ENCODE data around the gene NTNG1. TPM values are rescaled to one million over a fixed set of nuclear protein-coding genes. Genes with fewer than 3 reads are reported as not detected.

Gene NTNG1
- total and polyA plus RNA-seq, 2 of the 13 experiments (the other 11 are each of a cell fraction or from before 2014, with no cell fraction given): not detected

DNA sequence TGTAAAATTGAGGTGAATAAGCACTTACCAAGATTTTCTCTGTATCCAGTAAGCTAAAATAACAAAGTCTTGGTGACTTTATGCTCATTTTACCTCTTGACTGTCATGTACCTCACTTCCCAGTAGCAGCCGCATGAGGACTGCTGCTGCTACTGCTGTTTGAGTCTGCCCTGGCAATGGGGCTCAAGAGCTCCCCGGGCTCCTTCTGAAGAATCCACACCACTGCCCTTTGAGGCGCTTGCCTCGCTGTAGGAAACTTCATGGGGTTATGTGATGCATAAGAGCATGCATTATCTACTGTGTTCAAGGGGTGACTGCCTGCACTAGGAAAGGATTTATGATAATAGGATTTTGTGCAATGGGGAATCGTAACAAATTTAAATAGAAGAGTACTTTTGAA, 113.5 kb downstream of the NTNG1 start (continued):
- TF ChIP-seq CBX2 (IDR thresholded peaks at IDR 0.05; ENCODE audit: low read depth, low read length) (no peak), CBX2 (CRISPR knock-in tag; IDR thresholded peaks at IDR 0.05; ENCODE audit: low read depth) (no peak), SP140L (CRISPR knock-in tag; IDR thresholded peaks at IDR 0.05; ENCODE audit: borderline replicate concordance) (no peak)

DNA sequence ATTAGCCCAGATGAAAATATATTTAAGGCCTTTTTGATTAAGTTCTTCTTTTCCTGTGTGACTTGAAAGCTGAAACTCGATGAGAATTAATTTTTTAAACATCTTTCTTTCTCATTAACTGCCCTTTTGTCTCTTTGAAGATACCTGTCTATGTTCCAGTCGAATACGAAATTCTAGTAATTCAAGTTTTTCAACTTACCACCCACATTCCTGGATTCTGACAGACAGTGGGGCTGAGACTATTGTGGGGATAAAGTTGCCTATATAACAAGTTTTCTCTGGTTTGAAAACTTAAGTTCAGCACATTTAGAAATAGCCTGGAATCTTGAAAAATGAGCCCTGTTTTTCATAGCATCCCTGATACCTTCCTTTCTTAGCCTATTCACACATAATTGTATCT, 114.6 kb downstream of the NTNG1 start:
- Histone ChIP-seq H3K27me3 (ENCODE audit: control insufficient read depth in 1 of 2, insufficient read depth in 2 of 2, low read length in 2 of 2) (no peaks in the 10 kb centered on the region; a peak in 1 of 5 replicates), H3K4me1 (ENCODE audit: insufficient read depth, low read length) (no peaks in the 10 kb centered on the region), H3K79me2 (ENCODE audit: insufficient read depth, low read length) (no peaks in the 10 kb centered on the region), H3K9me3 (ENCODE audit: low read length) (no peaks in the 10 kb centered on the region), H3K4me3 (replicated peaks in 1 of 3; ENCODE audit: insufficient read depth in 1 of 3, low read depth in 2 of 3, low read length in 3 of 3) (no peak overlapping the region), H2AFZ (ENCODE audit: low read length) (no peak overlapping the region), H3K4me2 (ENCODE audit: low read depth, low read length) (no peak overlapping the region), H4K20me1 (ENCODE audit: insufficient read depth, low read length) (no peaks in the 10 kb centered on the region), H3K36me3 (replicated peaks in 1 of 2; ENCODE audit: control insufficient read depth in 1 of 2, insufficient read depth in 2 of 2, low read length in 2 of 2) (no peaks in the 10 kb centered on the region), H3K27ac (ENCODE audit: extremely low read length, insufficient read depth, low read length) (no peak overlapping the region), H3K9ac (ENCODE audit: insufficient read depth, low read depth, low read length) (no peak overlapping the region)
- BruUV-seq (replicated peaks): no TSS peak
- CTCF ChIA-PET (ENCODE audit: low intra/inter-chr PET ratio, low total read pairs): no interaction called here
- intact Hi-C loops (cut with micrococcal nuclease; ENCODE audit: unreplicated experiment) (no loop called here), in situ Hi-C loops (cut with HindIII; ENCODE audit: extremely low pct_ligation_motif_present, low pct_unique_long_range_greater_than_20kb) (no loop called here)
- TF ChIP-seq TBL1XR1 (IDR thresholded peaks at IDR 0.05; ENCODE audit: borderline replicate concordance, low read length, partially characterized antibody): no peak
- TF ChIP-seq PRMT3 (CRISPR knock-in tag; IDR thresholded peaks at IDR 0.05; ENCODE audit: borderline replicate concordance, low read depth): no peak
- TF ChIP-seq NR2F2 (IDR thresholded peaks at IDR 0.05; ENCODE audit: borderline replicate concordance, low read depth): no peak
- no peak for TF ChIP-seq MBNL3 (CRISPR knock-in tag; conservative IDR thresholded peaks at IDR 0.05)
- no peak for TF ChIP-seq DPF2 (CRISPR knock-in tag; IDR thresholded peaks at IDR 0.05; ENCODE audit: borderline replicate concordance, low read depth)
- no peak for TF ChIP-seq ZNF619 (CRISPR knock-in tag; IDR thresholded peaks at IDR 0.05)
- TF ChIP-seq, protein P1, sequence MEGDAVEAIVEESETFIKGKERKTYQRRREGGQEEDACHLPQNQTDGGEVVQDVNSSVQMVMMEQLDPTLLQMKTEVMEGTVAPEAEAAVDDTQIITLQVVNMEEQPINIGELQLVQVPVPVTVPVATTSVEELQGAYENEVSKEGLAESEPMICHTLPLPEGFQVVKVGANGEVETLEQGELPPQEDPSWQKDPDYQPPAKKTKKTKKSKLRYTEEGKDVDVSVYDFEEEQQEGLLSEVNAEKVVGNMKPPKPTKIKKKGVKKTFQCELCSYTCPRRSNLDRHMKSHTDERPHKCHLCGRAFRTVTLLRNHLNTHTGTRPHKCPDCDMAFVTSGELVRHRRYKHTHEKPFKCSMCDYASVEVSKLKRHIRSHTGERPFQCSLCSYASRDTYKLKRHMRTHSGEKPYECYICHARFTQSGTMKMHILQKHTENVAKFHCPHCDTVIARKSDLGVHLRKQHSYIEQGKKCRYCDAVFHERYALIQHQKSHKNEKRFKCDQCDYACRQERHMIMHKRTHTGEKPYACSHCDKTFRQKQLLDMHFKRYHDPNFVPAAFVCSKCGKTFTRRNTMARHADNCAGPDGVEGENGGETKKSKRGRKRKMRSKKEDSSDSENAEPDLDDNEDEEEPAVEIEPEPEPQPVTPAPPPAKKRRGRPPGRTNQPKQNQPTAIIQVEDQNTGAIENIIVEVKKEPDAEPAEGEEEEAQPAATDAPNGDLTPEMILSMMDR (CRISPR knock-in tag; IDR thresholded peaks at IDR 0.05): no peak
- no peak for TF ChIP-seq HDAC1 (CRISPR knock-in tag; IDR thresholded peaks at IDR 0.05)
- TF ChIP-seq, protein P2, sequence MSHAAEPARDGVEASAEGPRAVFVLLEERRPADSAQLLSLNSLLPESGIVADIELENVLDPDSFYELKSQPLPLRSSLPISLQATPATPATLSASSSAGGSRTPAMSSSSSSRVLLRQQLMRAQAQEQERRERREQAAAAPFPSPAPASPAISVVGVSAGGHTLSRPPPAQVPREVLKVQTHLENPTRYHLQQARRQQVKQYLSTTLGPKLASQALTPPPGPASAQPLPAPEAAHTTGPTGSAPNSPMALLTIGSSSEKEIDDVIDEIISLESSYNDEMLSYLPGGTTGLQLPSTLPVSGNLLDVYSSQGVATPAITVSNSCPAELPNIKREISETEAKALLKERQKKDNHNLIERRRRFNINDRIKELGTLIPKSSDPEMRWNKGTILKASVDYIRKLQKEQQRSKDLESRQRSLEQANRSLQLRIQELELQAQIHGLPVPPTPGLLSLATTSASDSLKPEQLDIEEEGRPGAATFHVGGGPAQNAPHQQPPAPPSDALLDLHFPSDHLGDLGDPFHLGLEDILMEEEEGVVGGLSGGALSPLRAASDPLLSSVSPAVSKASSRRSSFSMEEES (CRISPR knock-in tag; IDR thresholded peaks at IDR 0.05): no peak
- TF ChIP-seq, protein P3, sequence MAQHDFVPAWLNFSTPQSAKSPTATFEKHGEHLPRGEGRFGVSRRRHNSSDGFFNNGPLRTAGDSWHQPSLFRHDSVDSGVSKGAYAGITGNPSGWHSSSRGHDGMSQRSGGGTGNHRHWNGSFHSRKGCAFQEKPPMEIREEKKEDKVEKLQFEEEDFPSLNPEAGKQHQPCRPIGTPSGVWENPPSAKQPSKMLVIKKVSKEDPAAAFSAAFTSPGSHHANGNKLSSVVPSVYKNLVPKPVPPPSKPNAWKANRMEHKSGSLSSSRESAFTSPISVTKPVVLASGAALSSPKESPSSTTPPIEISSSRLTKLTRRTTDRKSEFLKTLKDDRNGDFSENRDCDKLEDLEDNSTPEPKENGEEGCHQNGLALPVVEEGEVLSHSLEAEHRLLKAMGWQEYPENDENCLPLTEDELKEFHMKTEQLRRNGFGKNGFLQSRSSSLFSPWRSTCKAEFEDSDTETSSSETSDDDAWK (CRISPR knock-in tag; IDR thresholded peaks at IDR 0.05): no peak
- TF ChIP-seq, protein P4, sequence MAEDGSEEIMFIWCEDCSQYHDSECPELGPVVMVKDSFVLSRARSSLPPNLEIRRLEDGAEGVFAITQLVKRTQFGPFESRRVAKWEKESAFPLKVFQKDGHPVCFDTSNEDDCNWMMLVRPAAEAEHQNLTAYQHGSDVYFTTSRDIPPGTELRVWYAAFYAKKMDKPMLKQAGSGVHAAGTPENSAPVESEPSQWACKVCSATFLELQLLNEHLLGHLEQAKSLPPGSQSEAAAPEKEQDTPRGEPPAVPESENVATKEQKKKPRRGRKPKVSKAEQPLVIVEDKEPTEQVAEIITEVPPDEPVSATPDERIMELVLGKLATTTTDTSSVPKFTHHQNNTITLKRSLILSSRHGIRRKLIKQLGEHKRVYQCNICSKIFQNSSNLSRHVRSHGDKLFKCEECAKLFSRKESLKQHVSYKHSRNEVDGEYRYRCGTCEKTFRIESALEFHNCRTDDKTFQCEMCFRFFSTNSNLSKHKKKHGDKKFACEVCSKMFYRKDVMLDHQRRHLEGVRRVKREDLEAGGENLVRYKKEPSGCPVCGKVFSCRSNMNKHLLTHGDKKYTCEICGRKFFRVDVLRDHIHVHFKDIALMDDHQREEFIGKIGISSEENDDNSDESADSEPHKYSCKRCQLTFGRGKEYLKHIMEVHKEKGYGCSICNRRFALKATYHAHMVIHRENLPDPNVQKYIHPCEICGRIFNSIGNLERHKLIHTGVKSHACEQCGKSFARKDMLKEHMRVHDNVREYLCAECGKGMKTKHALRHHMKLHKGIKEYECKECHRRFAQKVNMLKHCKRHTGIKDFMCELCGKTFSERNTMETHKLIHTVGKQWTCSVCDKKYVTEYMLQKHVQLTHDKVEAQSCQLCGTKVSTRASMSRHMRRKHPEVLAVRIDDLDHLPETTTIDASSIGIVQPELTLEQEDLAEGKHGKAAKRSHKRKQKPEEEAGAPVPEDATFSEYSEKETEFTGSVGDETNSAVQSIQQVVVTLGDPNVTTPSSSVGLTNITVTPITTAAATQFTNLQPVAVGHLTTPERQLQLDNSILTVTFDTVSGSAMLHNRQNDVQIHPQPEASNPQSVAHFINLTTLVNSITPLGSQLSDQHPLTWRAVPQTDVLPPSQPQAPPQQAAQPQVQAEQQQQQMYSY (CRISPR knock-in tag; IDR thresholded peaks at IDR 0.05): no peak
- no peak for TF ChIP-seq RFX3 (CRISPR knock-in tag; IDR thresholded peaks at IDR 0.05)
- no peak for TF ChIP-seq ATF1 (CRISPR knock-in tag; IDR thresholded peaks at IDR 0.05)
- TF ChIP-seq ZNF34 (CRISPR knock-in tag; IDR thresholded peaks at IDR 0.05; ENCODE audit: borderline replicate concordance): no peak
- WGBS (ENCODE audit: low lambda C conversion rate): 2% methylated on average over 3 of the region's 3 CpGs
- FAIRE-seq (no peak), ATAC-seq (no peak), DNase-seq (ENCODE audit: low spot score) (no peak)
- POLR2A ChIA-PET: no interaction called here
